CD14-positive monocyte (primary cell): ENCODE results near the gene STOX2. TPM values are rescaled to one million over a fixed set of nuclear protein-coding genes. Genes with fewer than 3 reads are reported as not detected.

Source experiments
- DNase-seq, 3 donors: peaks; one replicate each; pipeline ENCODE4 v3.0.0-alpha.2; 2011 to 2022
- H2AFZ ChIP-seq: 2 replicates; pipeline ENCODE4 v1.6.0; 2012; ENCODE audit warnings: mild to moderate bottlenecking, low read depth, low read length, inconsistent platforms; ENCODE audit not compliant: insufficient read depth, poor library complexity, severe bottlenecking
- H3K27ac ChIP-seq, 2 donors: 1 replicate in 1 of 2; 2 replicates in 1 of 2; pipeline ENCODE4 v1.5.1; 2012 to 2013; ENCODE audit warnings: low read length in 2 of 2, control low read depth in 1 of 2, inconsistent platforms in 1 of 2, low read depth in 1 of 2, mild to moderate bottlenecking in 1 of 2
- H3K27me3 ChIP-seq, 2 donors: one replicate each; pipeline versions ENCODE4 v1.6.0 to v1.6.1; 2011 to 2013; ENCODE audit warnings: low read length in 2 of 2; ENCODE audit not compliant: control insufficient read depth in 2 of 2, insufficient read depth in 2 of 2
- H3K36me3 ChIP-seq, 2 donors: replicated peaks in 1 of 2; 1 replicate in 1 of 2; 2 replicates in 1 of 2; pipeline versions ENCODE4 v1.5.1 to v1.6.1; 2012 to 2013; ENCODE audit warnings: low read length in 2 of 2, control low read depth in 1 of 2, inconsistent platforms in 1 of 2, mild to moderate bottlenecking in 1 of 2; ENCODE audit not compliant: insufficient read depth in 2 of 2, control insufficient read depth in 1 of 2
- H3K4me1 ChIP-seq, 2 donors: 1 replicate in 1 of 2; 2 replicates in 1 of 2; pipeline versions ENCODE4 v1.5.1 to v1.6.1; 2012 to 2013; ENCODE audit warnings: low read length in 2 of 2, control low read depth in 1 of 2, inconsistent platforms in 1 of 2, mild to moderate bottlenecking in 1 of 2, moderate library complexity in 1 of 2; ENCODE audit not compliant: insufficient read depth in 2 of 2, control insufficient read depth in 1 of 2
- H3K4me2 ChIP-seq: replicated peaks from 2 replicates; pipeline ENCODE3; 2012; ENCODE audit warnings: low read length, moderate library complexity, mild to moderate bottlenecking; ENCODE audit not compliant: poor library complexity, severe bottlenecking; ENCODE audit errors: extremely low read depth
- H3K4me3 ChIP-seq, 3 experiments: fragments of 200-600 bp in 1 of 3; sonication (generic) in 1 of 3; replicated peaks in 1 of 3; 1 replicate in 2 of 3; 2 replicates in 1 of 3; pipeline ENCODE4 v1.5.1; 2011 to 2013; ENCODE audit warnings: low read length in 3 of 3, mild to moderate bottlenecking in 3 of 3, control low read depth in 2 of 3, low read depth in 2 of 3, inconsistent platforms in 1 of 3, moderate library complexity in 1 of 3
- H3K79me2 ChIP-seq: 2 replicates; pipeline ENCODE4 v1.6.0; 2012; ENCODE audit warnings: mild to moderate bottlenecking, control low read depth, inconsistent platforms, low read length, moderate library complexity; ENCODE audit not compliant: insufficient read depth
- H3K9ac ChIP-seq: 2 replicates; pipeline ENCODE4 v1.6.0; 2017; ENCODE audit warnings: low read length, mild to moderate bottlenecking; ENCODE audit not compliant: insufficient read depth, poor library complexity, severe bottlenecking
- H3K9me3 ChIP-seq, 2 donors: replicated peaks in 1 of 2; 1 replicate in 1 of 2; 2 replicates in 1 of 2; pipeline versions ENCODE4 v1.5.1 to v1.6.1; 2012 to 2013; ENCODE audit warnings: low read length in 2 of 2, control low read depth in 1 of 2; ENCODE audit not compliant: control insufficient read depth in 1 of 2, insufficient read depth in 1 of 2
- H4K20me1 ChIP-seq: 2 replicates; pipeline ENCODE4 v1.6.0; 2012; ENCODE audit warnings: mild to moderate bottlenecking, low read length, control low read depth, moderate library complexity; ENCODE audit not compliant: insufficient read depth
- H3K27ac Mint-ChIP-seq, 7 donors: one replicate each; pipeline ENCODE4 v1.8.0; 2020; ENCODE audit warnings: mild to moderate bottlenecking in 7 of 7, mixed read lengths in 7 of 7, moderate library complexity in 6 of 7, inconsistent platforms in 2 of 7
- H3K27me3 Mint-ChIP-seq, 3 donors: one replicate each; pipeline ENCODE4 v1.8.0; 2021 to 2022; ENCODE audit warnings: low read depth in 3 of 3, mild to moderate bottlenecking in 3 of 3, mixed read lengths in 3 of 3, moderate library complexity in 3 of 3, inconsistent platforms in 1 of 3
- H3K36me3 Mint-ChIP-seq, 2 donors: one replicate each; pipeline ENCODE4 v1.8.0; 2020; ENCODE audit warnings: mixed read lengths in 2 of 2, inconsistent platforms in 1 of 2, mild to moderate bottlenecking in 1 of 2
- H3K4me1 Mint-ChIP-seq: one replicate; pipeline ENCODE4 v1.8.0; 2020; ENCODE audit warnings: mild to moderate bottlenecking, mixed read lengths
- H3K4me3 Mint-ChIP-seq, 2 donors: one replicate each; pipeline ENCODE4 v1.8.0; 2020; ENCODE audit warnings: mild to moderate bottlenecking in 2 of 2, mixed read lengths in 2 of 2, moderate library complexity in 1 of 2
- H3K9me3 Mint-ChIP-seq, 7 donors: one replicate each; pipeline ENCODE4 v1.8.0; 2020 to 2022; ENCODE audit warnings: mixed read lengths in 7 of 7, mild to moderate bottlenecking in 6 of 7, moderate library complexity in 6 of 7, inconsistent platforms in 2 of 7
- CTCF ChIP-seq: fragments of 200-600 bp; IDR thresholded peaks from one replicate; pipeline ENCODE4 v1.8.0; 2022; ENCODE audit warnings: antibody characterized with exemption, mild to moderate bottlenecking
- WGBS: methylation state at CpG from one replicate; pipeline ENCODE4 v1.1.5; 2013; ENCODE audit warnings: missing lambda C conversion rate; ENCODE audit not compliant: insufficient coverage; 5-methylcytosine and 5-hydroxymethylcytosine counted together
- intact Hi-C, 2 donors: fragments of 100-400 bp; cut with micrococcal nuclease; formaldehyde crosslinking; loops; one replicate each; pipeline versions ENCODE4 v1.15.0 to v1.15.1; 2023
- polyA plus RNA-seq, 3 donors: library from polyadenylated mRNA; depleted of rRNA in 1 of 3; unstranded in 2 of 3; stranded (reverse) in 1 of 3; fragments of 300-500 nt in 2 of 3; fragments of >200 nt in 1 of 3; fragmentation: Illumina TruSeq in 2 of 3; gene quantifications; 1 replicate in 2 of 3; 2 replicates in 1 of 3; pipeline ENCODE4 v1.2.3, GENCODE V29; 2012 to 2021

Gene STOX2
- polyA plus RNA-seq, 3 donors: 0.01 TPM; not detected in 2

- Histone ChIP-seq H3K4me1 (no peaks in the 10 kb centered on the region), H3K9ac (no peak overlapping the region), H3K79me2 (no peaks in the 10 kb centered on the region), H3K4me2 (no peak overlapping the region), H4K20me1 (no peaks in the 10 kb centered on the region), H3K27me3 (no peaks in the 10 kb centered on the region), H3K4me3 (no peak overlapping the region), H3K27ac (no peak overlapping the region), H2AFZ (no peak overlapping the region), H3K36me3 (no peaks in the 10 kb centered on the region), H3K9me3 (no peaks in the 10 kb centered on the region)
- no peak overlapping the region for H3K27ac Mint-ChIP-seq
- intact Hi-C loops: no loop called here
- DNase-seq: no peak
- H3K36me3 Mint-ChIP-seq: no peaks in the 10 kb centered on the region
- WGBS: 77% methylated on average over 5 of the region's 6 CpGs
- TF ChIP-seq CTCF: no peak
- H3K9me3 Mint-ChIP-seq: no peaks in the 10 kb centered on the region
- H3K27me3 Mint-ChIP-seq: peaks cover 0 to 2% (median 0%) of the 10 kb centered on the region in 3 donors
- no peak overlapping the region for H3K4me3 Mint-ChIP-seq
- H3K4me1 Mint-ChIP-seq: peaks cover 3% of the 10 kb centered on the region
Observed at GRCh38 chr4:183915976-183916375, 10.9 kb downstream of the STOX2 start.

GRCh38 chr4:183918696-183919095 is 13.6 kb downstream of the STOX2 start:
- Histone ChIP-seq H3K4me2 (no peak overlapping the region), H3K4me3 (no peak overlapping the region), H3K9ac (no peak overlapping the region), H3K27ac (no peak overlapping the region), H2AFZ (no peak overlapping the region), H3K27me3 (no peaks in the 10 kb centered on the region), H3K9me3 (no peaks in the 10 kb centered on the region), H4K20me1 (no peaks in the 10 kb centered on the region), H3K36me3 (no peaks in the 10 kb centered on the region), H3K4me1 (no peaks in the 10 kb centered on the region), H3K79me2 (no peaks in the 10 kb centered on the region)
- intact Hi-C loops: no loop called here
- no peak for DNase-seq
- H3K9me3 Mint-ChIP-seq: peaks cover 0 to 4% (median 0%) of the 10 kb centered on the region in 7 donors
- H3K4me3 Mint-ChIP-seq: no peak overlapping the region
- TF ChIP-seq CTCF: no peak
- WGBS: 95% methylated on average over 10 of the region's 10 CpGs
- no peak overlapping the region for H3K27ac Mint-ChIP-seq
- peaks cover 3% of the 10 kb centered on the region for H3K4me1 Mint-ChIP-seq
- peaks cover 0 to 2% (median 0%) of the 10 kb centered on the region in 3 donors for H3K27me3 Mint-ChIP-seq
- H3K36me3 Mint-ChIP-seq: no peaks in the 10 kb centered on the region
